Gastrocnemius medialis (tissue), 4 donors: ENCODE measurements around the gene NT5DC2. TPM values are rescaled to one million over a fixed set of nuclear protein-coding genes. Genes with fewer than 3 reads are reported as not detected.

Source experiments
- ATAC-seq, 2 donors: fragments of 150-250 bp; one replicate each; pipeline ENCODE4 v1.9.1; 2016
- DNase-seq, 2 donors: peaks; one replicate each; pipeline ENCODE4 v3.0.0-alpha.2; 2019
- H3K27ac ChIP-seq, 4 donors: fragments of 200-600 bp; sonication (generic); 1 replicate in 1 of 4; 2 replicates in 3 of 4; pipeline ENCODE4 v1.5.1; 2016 to 2018; ENCODE audit warnings: mild to moderate bottlenecking in 2 of 4, moderate library complexity in 1 of 4
- H3K27me3 ChIP-seq, 3 donors: fragments of 200-600 bp; sonication (generic) in 2 of 3; 1 replicate in 1 of 3; 2 replicates in 2 of 3; pipeline versions ENCODE4 v1.5.1 to v1.6.0; 2016 to 2019; ENCODE audit warnings: mild to moderate bottlenecking in 1 of 3, moderate library complexity in 1 of 3
- H3K36me3 ChIP-seq, 2 donors: fragments of 200-600 bp; sonication (generic) in 1 of 2; one replicate each; pipeline ENCODE4 v1.5.1; 2017 to 2018
- H3K4me1 ChIP-seq, 2 donors: fragments of 200-600 bp; sonication (generic) in 1 of 2; one replicate each; pipeline ENCODE4 v1.5.1; 2016 to 2017; ENCODE audit warnings: mild to moderate bottlenecking in 2 of 2
- H3K4me3 ChIP-seq, 4 donors: fragments of 200-600 bp; sonication (generic) in 3 of 4; 1 replicate in 1 of 4; 2 replicates in 3 of 4; pipeline ENCODE4 v1.5.1; 2016 to 2019; ENCODE audit warnings: mild to moderate bottlenecking in 2 of 4
- H3K9me3 ChIP-seq, 3 donors: fragments of 200-600 bp; sonication (generic) in 2 of 3; 1 replicate in 1 of 3; 2 replicates in 2 of 3; pipeline ENCODE4 v1.5.1; 2016 to 2019
- POLR2A ChIP-seq, 2 donors: fragments of 450-650 bp; IDR thresholded peaks; one replicate each; pipeline ENCODE4 v1.6.1; 2017; ENCODE audit warnings: antibody characterized with exemption in 2 of 2, mild to moderate bottlenecking in 2 of 2, moderate library complexity in 2 of 2
- in situ Hi-C, 4 donors: fragments of 200-750 bp; cut with MboI; loops; one replicate each; pipeline versions ENCODE4 v1.15.0 to v1.8.0; 2017; ENCODE audit warnings: low sequenced_read_pairs in 4 of 4
- intact Hi-C: fragments of 100-400 bp; cut with DNase I; formaldehyde crosslinking; loops from one replicate; pipeline ENCODE4 v1.15.1; 2023; ENCODE audit warnings: low total_unique reads
- total RNA-seq, 4 donors: library from RNA; depleted of rRNA; stranded (reverse); fragments of >200 nt; gene quantifications; one replicate each; pipeline versions ENCODE4 v1.1.0 to v1.2.3, GENCODE V29; 2016
- TF ChIP-seq, protein P1 (sequence below), 5 experiments: fragments of 450-650 bp in 3 of 5; fragments of 200-600 bp in 2 of 5; sonication (generic) in 2 of 5; IDR thresholded peaks in 4 of 5; conservative IDR thresholded peaks in 1 of 5; 1 replicate in 4 of 5; 2 replicates in 1 of 5; pipeline ENCODE4 v1.5.1; 2016 to 2019; ENCODE audit warnings: antibody characterized with exemption in 5 of 5, mild to moderate bottlenecking in 3 of 5, moderate library complexity in 3 of 5

Gene NT5DC2
- total RNA-seq, 4 donors from 2014 or later: 4.4 to 14.7 (median 8.1) TPM

DNA sequence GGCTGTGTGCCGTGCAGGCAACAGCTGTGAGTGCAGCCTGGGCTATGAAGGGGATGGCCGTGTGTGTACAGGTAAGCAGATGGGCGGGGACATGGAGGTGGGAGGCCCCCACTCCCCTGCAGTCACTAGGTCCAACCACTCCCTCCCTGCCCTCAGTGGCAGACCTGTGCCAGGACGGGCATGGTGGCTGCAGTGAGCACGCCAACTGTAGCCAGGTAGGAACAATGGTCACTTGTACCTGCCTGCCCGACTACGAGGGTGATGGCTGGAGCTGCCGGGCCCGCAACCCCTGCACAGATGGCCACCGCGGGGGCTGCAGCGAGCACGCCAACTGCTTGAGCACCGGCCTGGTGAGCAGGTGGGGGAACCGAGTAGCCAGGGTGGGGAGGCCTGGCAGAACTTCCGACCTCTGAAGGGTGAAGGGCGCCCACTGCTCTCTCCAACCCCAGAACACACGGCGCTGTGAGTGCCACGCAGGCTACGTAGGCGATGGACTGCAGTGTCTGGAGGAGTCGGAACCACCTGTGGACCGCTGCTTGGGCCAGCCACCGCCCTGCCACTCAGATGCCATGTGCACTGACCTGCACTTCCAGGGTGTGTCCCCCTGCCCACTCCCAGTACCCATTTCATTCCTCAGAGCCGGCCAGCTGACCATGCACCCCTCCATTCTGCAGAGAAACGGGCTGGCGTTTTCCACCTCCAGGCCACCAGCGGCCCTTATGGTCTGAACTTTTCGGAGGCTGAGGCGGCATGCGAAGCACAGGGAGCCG, 11.6 kb downstream of the NT5DC2 start:
- in situ Hi-C loops: no loop called here
- intact Hi-C loops: no loop called here
- no peak for TF ChIP-seq POLR2A (IDR thresholded peaks at IDR 0.05)
- TF ChIP-seq, protein P1, sequence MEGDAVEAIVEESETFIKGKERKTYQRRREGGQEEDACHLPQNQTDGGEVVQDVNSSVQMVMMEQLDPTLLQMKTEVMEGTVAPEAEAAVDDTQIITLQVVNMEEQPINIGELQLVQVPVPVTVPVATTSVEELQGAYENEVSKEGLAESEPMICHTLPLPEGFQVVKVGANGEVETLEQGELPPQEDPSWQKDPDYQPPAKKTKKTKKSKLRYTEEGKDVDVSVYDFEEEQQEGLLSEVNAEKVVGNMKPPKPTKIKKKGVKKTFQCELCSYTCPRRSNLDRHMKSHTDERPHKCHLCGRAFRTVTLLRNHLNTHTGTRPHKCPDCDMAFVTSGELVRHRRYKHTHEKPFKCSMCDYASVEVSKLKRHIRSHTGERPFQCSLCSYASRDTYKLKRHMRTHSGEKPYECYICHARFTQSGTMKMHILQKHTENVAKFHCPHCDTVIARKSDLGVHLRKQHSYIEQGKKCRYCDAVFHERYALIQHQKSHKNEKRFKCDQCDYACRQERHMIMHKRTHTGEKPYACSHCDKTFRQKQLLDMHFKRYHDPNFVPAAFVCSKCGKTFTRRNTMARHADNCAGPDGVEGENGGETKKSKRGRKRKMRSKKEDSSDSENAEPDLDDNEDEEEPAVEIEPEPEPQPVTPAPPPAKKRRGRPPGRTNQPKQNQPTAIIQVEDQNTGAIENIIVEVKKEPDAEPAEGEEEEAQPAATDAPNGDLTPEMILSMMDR (IDR thresholded peaks at IDR 0.05 in 4 of 5, conservative IDR thresholded peaks at IDR 0.05 in 1 of 5): no peak
- DNase-seq (no peak), ATAC-seq (no peak)
- H3K27me3 ChIP-seq: no peaks in the 10 kb centered on the region
- no peaks in the 10 kb centered on the region for H3K9me3 ChIP-seq
- no peak overlapping the region for H3K27ac ChIP-seq
- peaks cover 4 to 7% of the 10 kb centered on the region in 2 donors for H3K4me1 ChIP-seq
- no peak overlapping the region for H3K4me3 ChIP-seq
- no peaks in the 10 kb centered on the region for H3K36me3 ChIP-seq

DNA sequence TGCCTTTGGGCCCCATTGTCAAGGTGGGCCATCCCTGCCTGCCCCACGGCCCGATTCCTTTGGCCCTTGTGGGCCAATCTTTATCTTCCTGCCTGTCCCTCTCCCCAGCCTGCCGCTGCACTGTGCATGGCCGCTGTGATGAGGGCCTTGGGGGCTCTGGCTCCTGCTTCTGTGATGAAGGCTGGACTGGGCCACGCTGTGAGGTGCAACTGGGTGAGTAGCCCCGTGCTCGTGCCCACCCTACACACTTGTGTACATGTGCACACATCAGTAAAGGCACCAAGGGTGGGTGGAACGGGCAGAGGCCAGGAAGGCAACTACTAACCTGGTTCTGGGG, 12.2 kb downstream of the NT5DC2 start:
- H3K27me3 ChIP-seq: no peaks in the 10 kb centered on the region
- in situ Hi-C loops (no loop called here), intact Hi-C loops (no loop called here)
- H3K36me3 ChIP-seq: no peaks in the 10 kb centered on the region
- TF ChIP-seq POLR2A (IDR thresholded peaks at IDR 0.05): no peak
- TF ChIP-seq, protein P1 (IDR thresholded peaks at IDR 0.05 in 4 of 5, conservative IDR thresholded peaks at IDR 0.05 in 1 of 5): no peak
- ATAC-seq: no peak
- no peak for DNase-seq
- H3K9me3 ChIP-seq: no peaks in the 10 kb centered on the region
- H3K4me1 ChIP-seq: peaks cover 4 to 7% of the 10 kb centered on the region in 2 donors
- H3K27ac ChIP-seq: no peak overlapping the region
- H3K4me3 ChIP-seq: no peak overlapping the region

DNA sequence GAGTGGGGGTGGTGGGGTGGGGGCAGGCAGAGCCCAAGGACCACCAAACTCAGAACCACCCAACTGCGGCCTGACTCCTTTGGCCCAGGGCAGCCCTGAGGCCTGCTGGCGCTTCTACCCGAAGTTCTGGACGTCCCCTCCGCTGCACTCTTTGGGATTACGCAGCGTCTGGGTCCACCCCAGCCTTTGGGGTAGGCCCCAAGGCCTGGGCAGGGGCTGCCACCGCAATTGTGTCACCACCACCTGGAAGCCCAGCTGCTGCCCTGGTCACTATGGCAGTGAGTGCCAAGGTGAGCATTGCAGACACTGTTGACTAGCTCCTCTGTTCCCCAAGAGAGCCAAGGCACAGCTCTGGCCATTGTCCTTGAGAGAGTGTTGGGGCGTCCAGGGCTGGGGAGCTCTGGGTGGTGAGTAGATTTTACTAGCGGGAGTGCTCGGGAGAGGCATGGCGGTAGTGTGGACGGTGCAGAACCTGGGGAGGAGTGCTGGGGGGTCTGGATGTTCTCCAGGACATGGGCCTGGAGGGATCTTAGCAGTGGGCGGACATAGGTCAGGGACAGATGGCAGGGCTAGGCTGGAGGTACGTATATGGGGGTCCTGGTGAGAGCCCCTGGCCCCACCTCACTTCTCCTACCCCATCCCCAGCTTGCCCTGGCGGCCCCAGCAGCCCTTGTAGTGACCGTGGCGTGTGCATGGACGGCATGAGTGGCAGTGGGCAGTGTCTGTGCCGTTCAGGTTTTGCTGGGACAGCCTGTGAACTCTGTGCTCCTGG, 12.8 kb downstream of the NT5DC2 start:
- H3K27ac ChIP-seq: no peak overlapping the region
- no peak for DNase-seq
- no peaks in the 10 kb centered on the region for H3K9me3 ChIP-seq
- no peak for ATAC-seq
- no peak overlapping the region for H3K4me3 ChIP-seq
- H3K36me3 ChIP-seq: no peaks in the 10 kb centered on the region
- intact Hi-C loops: no loop called here
- H3K4me1 ChIP-seq: peaks cover 0 to 5% of the 10 kb centered on the region in 2 donors
- in situ Hi-C loops: no loop called here
- H3K27me3 ChIP-seq: no peaks in the 10 kb centered on the region
- no peak for TF ChIP-seq POLR2A (IDR thresholded peaks at IDR 0.05)
- TF ChIP-seq, protein P1 (IDR thresholded peaks at IDR 0.05 in 4 of 5, conservative IDR thresholded peaks at IDR 0.05 in 1 of 5): no peak

DNA sequence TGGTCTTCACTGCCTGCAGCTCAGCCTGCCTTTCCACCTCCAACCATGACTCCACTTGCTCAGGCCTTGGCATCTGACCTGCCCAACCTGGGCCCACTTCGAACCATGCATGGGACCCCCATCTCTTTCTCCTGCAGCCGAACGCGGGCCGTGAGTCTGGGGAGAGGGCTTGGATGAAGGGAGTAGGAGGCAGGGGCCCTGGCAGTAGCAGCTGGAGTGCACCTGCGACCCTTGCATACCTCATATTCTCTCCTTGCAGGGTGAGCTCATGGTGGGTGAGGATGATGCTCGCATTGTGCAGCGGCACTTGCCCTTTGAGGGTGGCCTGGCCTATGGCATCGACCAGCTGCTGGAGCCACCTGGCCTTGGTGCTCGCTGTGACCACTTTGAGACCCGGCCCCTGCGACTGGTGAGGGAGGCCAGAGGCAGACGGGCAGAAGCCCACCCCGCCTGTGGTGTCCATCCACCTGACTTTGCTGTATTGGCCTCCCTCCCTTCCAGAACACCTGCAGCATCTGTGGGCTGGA, 13.5 kb downstream of the NT5DC2 start:
- H3K27ac ChIP-seq: no peak overlapping the region
- H3K4me3 ChIP-seq: no peak overlapping the region
- H3K4me1 ChIP-seq: no peaks in the 10 kb centered on the region
- intact Hi-C loops: no loop called here
- ATAC-seq (no peak), DNase-seq (no peak)
- H3K9me3 ChIP-seq: no peaks in the 10 kb centered on the region
- no peaks in the 10 kb centered on the region for H3K36me3 ChIP-seq
- H3K27me3 ChIP-seq: no peaks in the 10 kb centered on the region
- in situ Hi-C loops: no loop called here
- TF ChIP-seq, protein P1 (IDR thresholded peaks at IDR 0.05 in 4 of 5, conservative IDR thresholded peaks at IDR 0.05 in 1 of 5): no peak
